Measurements from ENCODE around the gene ORAI3.

- TF ChIP-seq EZH2phosphoT487 (IDR thresholded peaks at IDR 0.05; ENCODE audit: borderline replicate concordance, low read length): no peak
- peak; percentile 78 for TF ChIP-seq CTCF (conservative IDR thresholded peaks at IDR 0.05; ENCODE audit: low read depth, low read length)
Measured at GRCh38 chr16:30941600-30942425, 7.1 kb upstream of the ORAI3 start.
